BLaER1 treated with 17β-estradiol and CSF1 and Interleukin-3, amounts not matched to agents 10 nM and 100 nM (cell line): Measurements from ENCODE around the gene RFESD.

Experiments
- H3K27ac ChIP-seq, 11 experiments: shearing (Covaris generic); formaldehyde crosslinking; 2 replicates each; pipeline ENCODE4 v1.8.1; 2022
- H3K27me3 ChIP-seq, 11 experiments: shearing (Covaris generic); formaldehyde crosslinking; 2 replicates each; pipeline ENCODE4 v1.8.1; 2022
- H3K36me3 ChIP-seq, 11 experiments: shearing (Covaris generic); formaldehyde crosslinking; 2 replicates each; pipeline ENCODE4 v1.8.1; 2022
- H3K4me1 ChIP-seq, 10 experiments: shearing (Covaris generic); formaldehyde crosslinking; 2 replicates each; pipeline ENCODE4 v1.8.1; 2022
- H3K4me2 ChIP-seq, 11 experiments: shearing (Covaris generic); formaldehyde crosslinking; 2 replicates each; pipeline ENCODE4 v1.8.1; 2022
- H3K4me3 ChIP-seq, 10 experiments: shearing (Covaris generic); formaldehyde crosslinking; 2 replicates each; pipeline ENCODE4 v1.8.1; 2022
- H3K9ac ChIP-seq, 11 experiments: shearing (Covaris generic); formaldehyde crosslinking; 2 replicates each; pipeline ENCODE4 v1.8.1; 2022
- H3K9me3 ChIP-seq, 11 experiments: shearing (Covaris generic); formaldehyde crosslinking; replicated peaks in 1 of 11; 2 replicates each; pipeline ENCODE4 v1.8.1; 2022
- H4K20me1 ChIP-seq, 11 experiments: shearing (Covaris generic); formaldehyde crosslinking; 2 replicates each; pipeline ENCODE4 v1.8.1; 2022
- Cebpa-rat ChIP-seq, 11 experiments: shearing (Covaris generic); IDR thresholded peaks; 2 replicates each; pipeline ENCODE4 v1.8.1; 2022

The RFESD gene

DNA sequence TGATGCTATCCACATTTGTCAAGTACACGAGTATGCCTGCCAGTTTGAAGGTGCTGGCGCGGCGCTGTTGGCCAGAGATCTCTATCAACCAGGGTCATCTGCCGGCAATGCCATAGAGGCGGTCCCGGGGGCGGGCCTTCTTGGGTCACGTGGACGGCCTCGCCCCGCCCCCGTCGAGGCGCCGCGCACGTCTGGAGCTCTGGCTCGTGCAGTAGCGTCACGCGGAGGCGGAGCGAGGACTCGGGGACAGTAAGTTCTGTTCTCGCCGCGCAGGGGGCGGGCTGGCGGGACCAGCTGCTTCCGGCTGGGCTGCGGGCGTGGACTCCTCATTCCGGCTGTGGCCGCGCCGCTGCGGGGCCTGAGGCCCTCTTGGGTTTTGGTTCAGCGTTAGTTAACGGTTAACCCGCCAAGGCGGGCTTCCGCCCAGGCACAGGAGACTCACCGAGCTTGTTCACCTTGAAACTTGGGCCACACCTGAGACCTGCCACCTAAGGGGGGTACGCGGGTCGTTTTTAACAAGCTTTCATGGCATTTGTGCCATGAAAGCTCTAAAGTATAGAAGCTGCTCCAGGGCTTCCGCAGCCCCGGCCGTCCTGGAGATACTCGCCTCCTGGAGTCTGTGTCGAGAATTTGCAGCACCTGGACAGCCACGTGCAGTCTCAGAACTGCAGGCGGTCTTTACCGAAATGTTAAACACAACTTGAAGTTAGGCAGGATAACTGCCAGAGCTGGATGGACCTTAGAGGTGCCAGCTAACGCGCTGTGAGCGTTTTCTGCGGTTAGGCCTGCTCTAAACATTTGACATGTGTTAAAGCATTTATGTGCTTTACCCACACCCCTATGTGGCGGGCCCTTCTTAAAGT lies at the start of gene RFESD:
Gene RFESD, plus strand, starts transcription at position 209 of the 863 bp plus-strand sequence. CDS start 5,495 bp downstream, outside the sequence.
- Histone ChIP-seq H3K4me1 (peaks cover 15 to 38% (median 26%) of the 10 kb centered on the region in 10 experiments), H3K4me2 (peak within 1 kb of the TSS; percentile 80 to 97 (median 93)), H3K9me3 (no peaks in the 10 kb centered on the region), H4K20me1 (no peaks in the 10 kb centered on the region), H3K4me3 (peak within 1 kb of the TSS; percentile 55 to 72 (median 62)), H3K27ac (peak within 1 kb of the TSS; percentile 71 to 90 (median 86)), H3K9ac (peak within 1 kb of the TSS; percentile 72 to 83 (median 79)), H3K27me3 (no peaks in the 10 kb centered on the region), H3K36me3 (no peaks in the 10 kb centered on the region)
- TF ChIP-seq Cebpa-rat (IDR thresholded peaks at IDR 0.05): no peak

DNA sequence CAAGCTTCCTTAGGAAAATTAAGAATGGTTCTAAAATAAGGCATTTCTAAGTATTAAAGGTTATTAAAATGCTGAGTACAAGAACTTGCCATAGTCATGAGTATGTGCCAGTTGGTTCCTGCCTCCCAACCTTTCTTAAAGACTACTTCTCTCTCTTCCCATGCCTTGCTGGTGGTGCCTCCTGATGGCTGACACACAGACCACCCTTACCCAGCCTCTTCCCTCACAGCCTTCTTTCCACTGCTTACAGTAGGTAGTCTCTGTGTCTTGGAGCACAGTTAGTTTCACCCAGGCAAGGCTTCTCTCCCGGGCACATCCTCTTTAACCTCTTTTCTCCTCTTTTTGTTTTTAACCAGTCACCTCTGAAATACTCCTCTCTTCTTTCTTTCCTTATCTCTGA lies 47.3 kb upstream of the RFESD start:
- H4K20me1 ChIP-seq: no peaks in the 10 kb centered on the region
- no peak overlapping the region for H3K9ac ChIP-seq
- no peak overlapping the region for H3K4me3 ChIP-seq

DNA sequence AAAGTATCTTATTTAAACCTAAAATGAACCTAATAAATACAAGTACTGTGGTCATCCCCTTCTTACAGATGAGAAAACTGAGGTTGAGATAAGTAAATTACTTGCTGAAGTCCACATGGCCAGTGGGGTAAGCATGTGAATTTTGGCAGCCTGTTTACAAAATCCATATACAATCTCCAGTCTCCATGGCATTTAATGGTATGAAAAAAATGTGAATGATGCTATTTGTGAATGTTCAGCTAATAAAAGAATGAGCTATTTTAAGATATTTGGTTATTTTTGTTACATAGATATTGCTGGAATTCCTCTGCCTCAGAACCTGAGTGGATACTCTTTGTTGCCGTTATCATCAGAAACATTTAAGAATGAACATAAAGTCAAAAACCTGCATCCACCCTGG lies 46.0 kb upstream of the RFESD start:
- H3K4me2 ChIP-seq: no peak overlapping the region
- no peaks in the 10 kb centered on the region for H3K4me1 ChIP-seq
- H3K9ac ChIP-seq: no peak overlapping the region
- H3K9me3 ChIP-seq: no peaks in the 10 kb centered on the region
- TF ChIP-seq Cebpa-rat (IDR thresholded peaks at IDR 0.05): no peak
- no peak overlapping the region for H3K27ac ChIP-seq
- H3K36me3 ChIP-seq: peaks cover 0 to 17% (median 8%) of the 10 kb centered on the region in 11 experiments; a peak in 7 of 22 replicates
- H3K27me3 ChIP-seq: no peaks in the 10 kb centered on the region
- H3K4me3 ChIP-seq: no peak overlapping the region
- H4K20me1 ChIP-seq: no peaks in the 10 kb centered on the region

More for the DNA sequence above, 47.3 kb upstream of the RFESD start:
- no peak for TF ChIP-seq Cebpa-rat (IDR thresholded peaks at IDR 0.05)
- Histone ChIP-seq H3K27me3 (no peaks in the 10 kb centered on the region), H3K27ac (no peak overlapping the region), H3K4me1 (no peaks in the 10 kb centered on the region), H3K36me3 (peaks cover 0 to 17% (median 8%) of the 10 kb centered on the region in 11 experiments; a peak in 7 of 22 replicates), H3K4me2 (no peak overlapping the region), H3K9me3 (no peaks in the 10 kb centered on the region)

DNA sequence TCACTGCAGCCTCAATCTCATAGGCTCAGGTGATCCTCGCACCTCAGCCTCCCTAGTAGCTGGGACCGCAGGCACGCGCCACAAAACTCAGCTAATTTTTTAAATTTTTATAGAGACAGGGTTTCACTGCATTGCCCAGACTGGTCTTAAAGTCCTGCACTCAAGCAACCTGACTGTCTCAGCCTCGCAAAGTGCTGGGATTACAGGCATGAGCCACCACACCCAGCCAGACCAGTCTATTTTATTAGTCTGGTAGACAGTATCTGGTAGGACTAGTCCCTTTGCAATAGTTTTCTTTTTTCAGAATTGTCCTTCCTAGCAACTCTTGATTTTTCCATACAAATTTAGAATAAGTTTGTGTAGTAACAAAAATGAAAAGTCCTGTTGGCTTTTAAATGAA lies 40.8 kb upstream of the RFESD start:
- Histone ChIP-seq H3K36me3 (peaks cover 0 to 14% (median 8%) of the 10 kb centered on the region in 11 experiments; a peak in 7 of 22 replicates), H3K4me1 (no peaks in the 10 kb centered on the region), H3K4me3 (no peak overlapping the region), H3K27me3 (no peaks in the 10 kb centered on the region), H3K4me2 (no peak overlapping the region), H3K27ac (no peak overlapping the region), H4K20me1 (no peaks in the 10 kb centered on the region), H3K9me3 (no peaks in the 10 kb centered on the region), H3K9ac (no peak overlapping the region)
- no peak for TF ChIP-seq Cebpa-rat (IDR thresholded peaks at IDR 0.05)

DNA sequence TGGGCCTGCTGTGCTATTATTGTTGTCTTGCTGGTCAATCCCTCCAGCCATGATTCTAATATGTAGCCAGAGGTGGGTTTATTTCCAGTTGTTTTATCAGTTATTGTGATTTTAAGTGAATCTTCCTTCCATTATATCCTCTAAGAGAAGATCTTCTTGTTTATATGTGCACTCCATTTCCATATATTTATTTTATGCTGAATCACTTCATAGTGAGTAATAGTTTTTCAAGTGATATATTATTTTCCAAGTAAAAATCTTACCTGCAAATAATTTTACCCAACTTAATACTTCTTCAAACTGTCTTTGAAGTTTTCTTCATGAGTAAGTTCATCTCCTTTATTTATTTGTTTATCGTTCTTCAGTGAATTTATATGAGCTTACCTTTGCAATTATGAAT lies 40.2 kb upstream of the RFESD start:
- H4K20me1 ChIP-seq: no peaks in the 10 kb centered on the region
- no peak overlapping the region for H3K9ac ChIP-seq
- no peak overlapping the region for H3K4me3 ChIP-seq
- H3K27ac ChIP-seq: no peak overlapping the region
- H3K27me3 ChIP-seq: no peaks in the 10 kb centered on the region
- H3K36me3 ChIP-seq: peaks cover 0 to 8% (median 2%) of the 10 kb centered on the region in 11 experiments; a peak in 6 of 22 replicates
- H3K4me2 ChIP-seq: no peak overlapping the region
- no peaks in the 10 kb centered on the region for H3K9me3 ChIP-seq
- H3K4me1 ChIP-seq: no peaks in the 10 kb centered on the region
- no peak for TF ChIP-seq Cebpa-rat (IDR thresholded peaks at IDR 0.05)

DNA sequence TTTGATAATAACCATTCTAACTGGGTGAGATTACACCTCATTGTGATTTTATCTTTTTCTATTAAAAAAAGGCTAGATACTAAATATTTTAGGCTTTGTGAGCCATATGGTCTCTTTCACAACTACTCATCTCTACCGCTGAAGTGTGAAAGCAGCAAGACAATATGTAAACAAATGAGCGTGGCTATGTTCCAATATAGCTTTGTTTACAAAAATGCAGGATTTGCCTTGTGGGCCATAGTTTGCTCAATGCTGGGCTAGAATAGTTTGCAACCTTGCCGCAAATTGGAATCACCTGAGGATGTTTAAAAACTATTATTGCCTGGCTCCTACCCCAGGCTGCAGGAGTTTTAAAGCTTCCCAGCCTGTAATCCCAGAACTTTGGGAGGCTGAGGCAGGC lies 36.9 kb upstream of the RFESD start:
- Histone ChIP-seq H3K36me3 (peaks cover 0 to 12% (median 6%) of the 10 kb centered on the region in 11 experiments; a peak in 4 of 22 replicates), H3K27ac (no peak overlapping the region)

DNA sequence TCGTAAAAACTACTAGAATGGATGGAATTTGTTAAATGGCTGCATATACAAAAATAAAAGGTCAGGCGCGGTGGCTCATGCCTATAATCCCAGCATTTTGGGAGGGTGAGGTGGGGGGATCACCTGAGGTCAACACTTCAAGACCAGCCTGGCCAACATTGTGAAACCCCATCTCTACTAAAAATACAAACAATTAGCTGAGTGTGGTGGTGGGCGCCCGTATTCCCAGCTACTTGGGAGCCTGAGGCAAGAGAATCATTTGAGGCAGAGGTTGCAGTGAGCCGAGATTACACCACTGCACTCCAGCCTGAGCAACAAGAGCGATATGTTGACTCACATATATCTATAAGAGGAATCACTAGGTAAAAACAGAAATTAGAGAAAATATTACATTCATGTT lies 36.0 kb upstream of the RFESD start:
- H3K9me3 ChIP-seq: peaks cover 13 to 24% (median 23%) of the 10 kb centered on the region in 11 experiments
- no peak for TF ChIP-seq Cebpa-rat (IDR thresholded peaks at IDR 0.05)
- no peaks in the 10 kb centered on the region for H4K20me1 ChIP-seq
- no peak overlapping the region for H3K9ac ChIP-seq
- no peak overlapping the region for H3K27ac ChIP-seq
- peaks cover 0 to 12% (median 6%) of the 10 kb centered on the region in 11 experiments; a peak in 4 of 22 replicates for H3K36me3 ChIP-seq
- H3K27me3 ChIP-seq: no peaks in the 10 kb centered on the region
- H3K4me2 ChIP-seq: no peak overlapping the region
- peaks cover 0 to 6% (median 0%) of the 10 kb centered on the region in 10 experiments; a peak in 2 of 20 replicates for H3K4me1 ChIP-seq
- H3K4me3 ChIP-seq: no peak overlapping the region

More for the DNA sequence above, 36.9 kb upstream of the RFESD start:
- Histone ChIP-seq H4K20me1 (no peaks in the 10 kb centered on the region), H3K9ac (no peak overlapping the region), H3K9me3 (peaks cover 13 to 24% (median 23%) of the 10 kb centered on the region in 11 experiments), H3K4me3 (no peak overlapping the region), H3K27me3 (no peaks in the 10 kb centered on the region), H3K4me2 (no peak overlapping the region), H3K4me1 (no peaks in the 10 kb centered on the region)
- TF ChIP-seq Cebpa-rat (IDR thresholded peaks at IDR 0.05): no peak

DNA sequence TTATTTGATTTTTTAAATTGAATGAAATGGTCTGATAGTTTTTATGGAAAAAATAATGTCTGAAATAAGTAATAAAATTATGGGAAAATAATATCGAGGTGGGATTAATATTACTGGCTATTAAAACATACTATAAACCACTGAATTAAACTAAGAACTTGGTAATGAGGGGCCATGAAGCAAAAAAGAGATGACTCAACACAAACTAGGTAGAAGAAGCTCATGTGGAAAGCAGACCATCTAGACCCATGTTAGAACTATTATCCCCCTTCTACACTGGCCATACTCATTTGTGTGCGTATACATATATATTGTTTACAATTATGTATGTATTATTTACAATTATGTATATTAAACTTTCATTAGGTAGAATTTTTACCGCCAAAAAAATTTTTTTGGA lies 35.2 kb upstream of the RFESD start:
- Histone ChIP-seq H3K27me3 (no peaks in the 10 kb centered on the region), H3K36me3 (peaks cover 0 to 12% (median 6%) of the 10 kb centered on the region in 11 experiments; a peak in 4 of 22 replicates), H3K9ac (no peak overlapping the region), H4K20me1 (no peaks in the 10 kb centered on the region), H3K27ac (no peak overlapping the region), H3K4me2 (no peak overlapping the region), H3K9me3 (peaks cover 13 to 24% (median 23%) of the 10 kb centered on the region in 11 experiments), H3K4me3 (no peak overlapping the region), H3K4me1 (peaks cover 0 to 6% (median 0%) of the 10 kb centered on the region in 10 experiments; a peak in 2 of 20 replicates)
- TF ChIP-seq Cebpa-rat (IDR thresholded peaks at IDR 0.05): no peak

DNA sequence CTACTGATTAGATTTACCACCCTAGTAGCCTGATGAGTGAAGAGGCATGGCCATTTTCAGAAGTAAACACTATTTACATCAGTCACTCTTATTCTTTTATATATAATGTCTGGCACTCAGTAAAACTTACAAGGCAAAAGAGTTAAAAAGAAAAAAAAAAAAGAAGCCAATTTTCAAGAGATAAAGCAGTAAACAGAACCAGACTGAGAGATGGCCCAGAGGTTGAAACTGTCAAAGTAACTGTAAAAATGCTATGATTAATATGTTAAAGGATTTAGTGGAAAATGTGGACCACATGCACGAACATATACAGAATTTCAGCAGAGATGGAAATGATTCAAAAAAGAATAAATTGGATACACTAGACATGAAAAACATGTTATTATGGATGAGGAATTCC lies 33.1 kb upstream of the RFESD start:
- no peak overlapping the region for H3K4me2 ChIP-seq
- peaks cover 0 to 12% (median 6%) of the 10 kb centered on the region in 11 experiments; a peak in 4 of 22 replicates for H3K36me3 ChIP-seq
- H3K4me3 ChIP-seq: no peak overlapping the region
- H3K9ac ChIP-seq: no peak overlapping the region
- no peak for TF ChIP-seq Cebpa-rat (IDR thresholded peaks at IDR 0.05)
- peaks cover 13 to 24% (median 23%) of the 10 kb centered on the region in 11 experiments for H3K9me3 ChIP-seq
- H3K27ac ChIP-seq: no peak overlapping the region
- H4K20me1 ChIP-seq: no peaks in the 10 kb centered on the region
- peaks cover 0 to 6% (median 0%) of the 10 kb centered on the region in 10 experiments; a peak in 2 of 20 replicates for H3K4me1 ChIP-seq
- peaks cover 0 to 5% (median 1%) of the 10 kb centered on the region in 11 experiments; a peak in 11 of 22 replicates for H3K27me3 ChIP-seq
